Measurements from ENCODE around the gene TMEM30B. TPM values are rescaled to one million over a fixed set of nuclear protein-coding genes. Genes with fewer than 3 reads are reported as not detected.

The TMEM30B gene
- total and polyA plus RNA-seq, 4 donors, result 3.0 to 7.4 (median 5.6) TPM

DNA sequence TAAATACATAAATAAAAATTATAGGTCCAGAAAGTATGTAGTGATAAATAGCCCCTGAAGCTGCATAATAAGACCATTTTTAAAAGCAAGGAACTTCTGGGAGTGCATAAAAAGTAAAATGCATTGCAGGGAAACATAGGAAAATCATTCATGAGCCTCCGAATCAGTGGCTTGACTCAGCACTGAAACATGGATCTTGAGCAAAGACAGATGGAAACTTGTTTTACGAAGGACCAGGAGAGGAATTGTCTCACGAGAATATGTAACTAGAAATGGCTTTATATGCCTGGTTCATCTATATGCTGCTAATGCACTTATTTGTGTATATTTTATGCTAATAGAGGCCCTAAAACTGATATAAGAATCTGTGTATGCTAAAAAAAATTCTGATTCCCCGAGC is 14.7 kb downstream of the TMEM30B start:
- Histone ChIP-seq H3K27me3 (ENCODE audit: control insufficient read depth in 4 of 4, insufficient read depth in 4 of 4, low read length in 3 of 4) (no peaks in the 10 kb centered on the region), H3K36me3 (ENCODE audit: control insufficient read depth in 4 of 4, insufficient read depth in 3 of 4, low read depth in 1 of 4, low read length in 3 of 4) (no peaks in the 10 kb centered on the region), H3K4me3 (ENCODE audit: low read depth in 1 of 3, low read length in 3 of 3) (no peak overlapping the region), H3K9ac (ENCODE audit: low read depth in 1 of 2, low read length in 2 of 2) (no peak overlapping the region), H3K27ac (ENCODE audit: low read depth in 1 of 2, low read length in 2 of 2) (no peak overlapping the region), H3K4me1 (ENCODE audit: control insufficient read depth in 4 of 4, insufficient read depth in 4 of 4, low read length in 3 of 4) (peaks cover 0 to 15% (median 2%) of the 10 kb centered on the region in 4 donors), H3K9me3 (ENCODE audit: control insufficient read depth in 4 of 4, low read length in 3 of 4) (no peaks in the 10 kb centered on the region)
- WGBS, result 90% methylated on average over 4 of the region's 4 CpGs
- TF ChIP-seq, protein P1, sequence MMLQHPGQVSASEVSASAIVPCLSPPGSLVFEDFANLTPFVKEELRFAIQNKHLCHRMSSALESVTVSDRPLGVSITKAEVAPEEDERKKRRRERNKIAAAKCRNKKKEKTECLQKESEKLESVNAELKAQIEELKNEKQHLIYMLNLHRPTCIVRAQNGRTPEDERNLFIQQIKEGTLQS (IDR thresholded peaks at IDR 0.05), result no peak
- TF ChIP-seq FOXA1 (IDR thresholded peaks at IDR 0.05), result no peak
- no peak for DNase-seq (ENCODE audit: low spot score)

DNA sequence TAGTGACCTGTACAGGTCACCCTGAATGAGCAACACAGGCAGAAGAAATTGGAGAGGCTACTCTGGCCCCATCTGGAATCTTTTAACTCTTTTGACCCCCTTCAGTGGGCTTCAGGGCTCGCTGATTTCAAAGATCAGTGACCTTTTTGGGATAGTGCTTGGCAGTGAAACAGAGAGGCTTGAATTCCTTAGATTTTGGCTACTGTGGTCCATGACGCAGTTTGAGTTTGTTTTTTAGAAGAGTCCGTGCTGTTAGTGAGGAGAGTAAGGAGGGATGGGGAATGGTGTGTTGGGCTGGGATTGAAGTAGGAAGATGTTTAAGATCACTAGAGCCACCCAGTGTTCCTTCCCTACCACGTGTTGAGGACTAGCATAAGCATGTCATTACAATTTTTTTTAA is 16.5 kb downstream of the TMEM30B start:
- peaks cover 0 to 10% (median 3%) of the 10 kb centered on the region in 4 donors for H3K4me1 ChIP-seq (ENCODE audit: control insufficient read depth in 4 of 4, insufficient read depth in 4 of 4, low read length in 3 of 4)
- WGBS, result 68% methylated on average over 4 of the region's 4 CpGs
- no peak overlapping the region for H3K4me3 ChIP-seq (ENCODE audit: low read depth in 1 of 3, low read length in 3 of 3)
- H3K27ac ChIP-seq (ENCODE audit: low read depth in 1 of 2, low read length in 2 of 2), result no peak overlapping the region
- H3K9ac ChIP-seq (ENCODE audit: low read depth in 1 of 2, low read length in 2 of 2), result no peak overlapping the region
- DNase-seq (ENCODE audit: low spot score), result no peak
- TF ChIP-seq FOXA2 (IDR thresholded peaks at IDR 0.05), result no peak
- no peak for TF ChIP-seq NR2F2 (IDR thresholded peaks at IDR 0.05)
- TF ChIP-seq, protein P2, sequence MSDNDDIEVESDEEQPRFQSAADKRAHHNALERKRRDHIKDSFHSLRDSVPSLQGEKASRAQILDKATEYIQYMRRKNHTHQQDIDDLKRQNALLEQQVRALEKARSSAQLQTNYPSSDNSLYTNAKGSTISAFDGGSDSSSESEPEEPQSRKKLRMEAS (IDR thresholded peaks at IDR 0.05), result no peak
- TF ChIP-seq, protein P1 (IDR thresholded peaks at IDR 0.05), result no peak
- TF ChIP-seq HNF4G (IDR thresholded peaks at IDR 0.05), result no peak
- TF ChIP-seq RXRA (IDR thresholded peaks at IDR 0.05), result no peak
- TF ChIP-seq TAF1 (conservative IDR thresholded peaks at IDR 0.05), result no peak
- no peak for TF ChIP-seq JUND (IDR thresholded peaks at IDR 0.05)
- H3K36me3 ChIP-seq (ENCODE audit: control insufficient read depth in 4 of 4, insufficient read depth in 3 of 4, low read depth in 1 of 4, low read length in 3 of 4), result no peaks in the 10 kb centered on the region
- no peaks in the 10 kb centered on the region for H3K27me3 ChIP-seq (ENCODE audit: control insufficient read depth in 4 of 4, insufficient read depth in 4 of 4, low read length in 3 of 4)
- no peaks in the 10 kb centered on the region for H3K9me3 ChIP-seq (ENCODE audit: control insufficient read depth in 4 of 4, low read length in 3 of 4)

DNA sequence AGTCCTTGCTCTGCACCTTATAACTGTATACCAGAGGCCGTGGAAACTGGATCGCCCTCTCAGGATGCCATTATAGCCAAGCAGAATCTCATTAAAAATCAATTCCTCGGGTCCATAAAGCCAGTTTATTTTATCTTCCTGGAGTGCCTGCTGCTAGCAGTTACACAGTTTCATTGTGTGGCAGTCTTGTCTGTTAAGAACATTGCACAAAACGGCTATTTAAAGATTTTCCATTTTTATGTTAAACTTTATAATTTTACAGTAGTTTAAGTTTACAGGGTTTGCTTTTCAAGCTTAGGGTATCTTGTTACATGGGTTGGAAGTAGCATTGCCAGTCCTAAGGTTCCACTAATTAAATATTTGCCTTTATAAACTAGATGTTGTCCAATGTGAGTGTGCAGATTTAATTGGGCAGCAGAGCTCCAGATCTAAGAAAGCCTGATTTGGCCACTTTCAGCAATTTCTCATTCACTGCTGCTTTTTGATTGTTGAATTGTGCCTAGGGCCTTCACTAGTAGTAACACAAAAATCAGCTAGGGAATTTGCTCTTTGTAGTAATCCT is 17.0 kb downstream of the TMEM30B start:
- Histone ChIP-seq H3K4me3 (ENCODE audit: low read depth in 1 of 3, low read length in 3 of 3) (no peak overlapping the region), H3K4me1 (ENCODE audit: control insufficient read depth in 4 of 4, insufficient read depth in 4 of 4, low read length in 3 of 4) (peaks cover 0 to 10% (median 3%) of the 10 kb centered on the region in 4 donors), H3K9ac (ENCODE audit: low read depth in 1 of 2, low read length in 2 of 2) (peak overlapping the region in 1 of 2 donors; percentile 6), H3K36me3 (ENCODE audit: control insufficient read depth in 4 of 4, insufficient read depth in 3 of 4, low read depth in 1 of 4, low read length in 3 of 4) (no peaks in the 10 kb centered on the region), H3K27ac (ENCODE audit: low read depth in 1 of 2, low read length in 2 of 2) (no peak overlapping the region), H3K9me3 (ENCODE audit: control insufficient read depth in 4 of 4, low read length in 3 of 4) (no peaks in the 10 kb centered on the region), H3K27me3 (ENCODE audit: control insufficient read depth in 4 of 4, insufficient read depth in 4 of 4, low read length in 3 of 4) (no peaks in the 10 kb centered on the region)
- 57% methylated on average over 4 of the region's 4 CpGs for WGBS
- TF ChIP-seq JUND (IDR thresholded peaks at IDR 0.05), result no peak
- TF ChIP-seq SP1 (IDR thresholded peaks at IDR 0.05), result no peak
- TF ChIP-seq HNF4A (conservative IDR thresholded peaks at IDR 0.05), result no peak
- no peak for TF ChIP-seq YY1 (IDR thresholded peaks at IDR 0.05)
- TF ChIP-seq EGR1 (IDR thresholded peaks at IDR 0.05; ENCODE audit: low read depth in 2 of 2), result no peak
- no peak for TF ChIP-seq FOXA2 (IDR thresholded peaks at IDR 0.05)
- TF ChIP-seq, protein P3, sequence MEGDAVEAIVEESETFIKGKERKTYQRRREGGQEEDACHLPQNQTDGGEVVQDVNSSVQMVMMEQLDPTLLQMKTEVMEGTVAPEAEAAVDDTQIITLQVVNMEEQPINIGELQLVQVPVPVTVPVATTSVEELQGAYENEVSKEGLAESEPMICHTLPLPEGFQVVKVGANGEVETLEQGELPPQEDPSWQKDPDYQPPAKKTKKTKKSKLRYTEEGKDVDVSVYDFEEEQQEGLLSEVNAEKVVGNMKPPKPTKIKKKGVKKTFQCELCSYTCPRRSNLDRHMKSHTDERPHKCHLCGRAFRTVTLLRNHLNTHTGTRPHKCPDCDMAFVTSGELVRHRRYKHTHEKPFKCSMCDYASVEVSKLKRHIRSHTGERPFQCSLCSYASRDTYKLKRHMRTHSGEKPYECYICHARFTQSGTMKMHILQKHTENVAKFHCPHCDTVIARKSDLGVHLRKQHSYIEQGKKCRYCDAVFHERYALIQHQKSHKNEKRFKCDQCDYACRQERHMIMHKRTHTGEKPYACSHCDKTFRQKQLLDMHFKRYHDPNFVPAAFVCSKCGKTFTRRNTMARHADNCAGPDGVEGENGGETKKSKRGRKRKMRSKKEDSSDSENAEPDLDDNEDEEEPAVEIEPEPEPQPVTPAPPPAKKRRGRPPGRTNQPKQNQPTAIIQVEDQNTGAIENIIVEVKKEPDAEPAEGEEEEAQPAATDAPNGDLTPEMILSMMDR (IDR thresholded peaks at IDR 0.05; ENCODE audit: low read depth, low read length, missing input control), result no peak
- TF ChIP-seq, protein P2 (IDR thresholded peaks at IDR 0.05), result no peak
- TF ChIP-seq FOXA1 (IDR thresholded peaks at IDR 0.05), result no peak
- TF ChIP-seq NR2F2 (IDR thresholded peaks at IDR 0.05), result no peak
- TF ChIP-seq, protein P4, sequence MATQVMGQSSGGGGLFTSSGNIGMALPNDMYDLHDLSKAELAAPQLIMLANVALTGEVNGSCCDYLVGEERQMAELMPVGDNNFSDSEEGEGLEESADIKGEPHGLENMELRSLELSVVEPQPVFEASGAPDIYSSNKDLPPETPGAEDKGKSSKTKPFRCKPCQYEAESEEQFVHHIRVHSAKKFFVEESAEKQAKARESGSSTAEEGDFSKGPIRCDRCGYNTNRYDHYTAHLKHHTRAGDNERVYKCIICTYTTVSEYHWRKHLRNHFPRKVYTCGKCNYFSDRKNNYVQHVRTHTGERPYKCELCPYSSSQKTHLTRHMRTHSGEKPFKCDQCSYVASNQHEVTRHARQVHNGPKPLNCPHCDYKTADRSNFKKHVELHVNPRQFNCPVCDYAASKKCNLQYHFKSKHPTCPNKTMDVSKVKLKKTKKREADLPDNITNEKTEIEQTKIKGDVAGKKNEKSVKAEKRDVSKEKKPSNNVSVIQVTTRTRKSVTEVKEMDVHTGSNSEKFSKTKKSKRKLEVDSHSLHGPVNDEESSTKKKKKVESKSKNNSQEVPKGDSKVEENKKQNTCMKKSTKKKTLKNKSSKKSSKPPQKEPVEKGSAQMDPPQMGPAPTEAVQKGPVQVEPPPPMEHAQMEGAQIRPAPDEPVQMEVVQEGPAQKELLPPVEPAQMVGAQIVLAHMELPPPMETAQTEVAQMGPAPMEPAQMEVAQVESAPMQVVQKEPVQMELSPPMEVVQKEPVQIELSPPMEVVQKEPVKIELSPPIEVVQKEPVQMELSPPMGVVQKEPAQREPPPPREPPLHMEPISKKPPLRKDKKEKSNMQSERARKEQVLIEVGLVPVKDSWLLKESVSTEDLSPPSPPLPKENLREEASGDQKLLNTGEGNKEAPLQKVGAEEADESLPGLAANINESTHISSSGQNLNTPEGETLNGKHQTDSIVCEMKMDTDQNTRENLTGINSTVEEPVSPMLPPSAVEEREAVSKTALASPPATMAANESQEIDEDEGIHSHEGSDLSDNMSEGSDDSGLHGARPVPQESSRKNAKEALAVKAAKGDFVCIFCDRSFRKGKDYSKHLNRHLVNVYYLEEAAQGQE (IDR thresholded peaks at IDR 0.05), result no peak
- no peak for TF ChIP-seq GABPA (IDR thresholded peaks at IDR 0.05 in 1 of 2, conservative IDR thresholded peaks at IDR 0.05 in 1 of 2)
- TF ChIP-seq, protein P5, sequence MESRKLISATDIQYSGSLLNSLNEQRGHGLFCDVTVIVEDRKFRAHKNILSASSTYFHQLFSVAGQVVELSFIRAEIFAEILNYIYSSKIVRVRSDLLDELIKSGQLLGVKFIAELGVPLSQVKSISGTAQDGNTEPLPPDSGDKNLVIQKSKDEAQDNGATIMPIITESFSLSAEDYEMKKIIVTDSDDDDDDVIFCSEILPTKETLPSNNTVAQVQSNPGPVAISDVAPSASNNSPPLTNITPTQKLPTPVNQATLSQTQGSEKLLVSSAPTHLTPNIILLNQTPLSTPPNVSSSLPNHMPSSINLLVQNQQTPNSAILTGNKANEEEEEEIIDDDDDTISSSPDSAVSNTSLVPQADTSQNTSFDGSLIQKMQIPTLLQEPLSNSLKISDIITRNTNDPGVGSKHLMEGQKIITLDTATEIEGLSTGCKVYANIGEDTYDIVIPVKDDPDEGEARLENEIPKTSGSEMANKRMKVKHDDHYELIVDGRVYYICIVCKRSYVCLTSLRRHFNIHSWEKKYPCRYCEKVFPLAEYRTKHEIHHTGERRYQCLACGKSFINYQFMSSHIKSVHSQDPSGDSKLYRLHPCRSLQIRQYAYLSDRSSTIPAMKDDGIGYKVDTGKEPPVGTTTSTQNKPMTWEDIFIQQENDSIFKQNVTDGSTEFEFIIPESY (IDR thresholded peaks at IDR 0.05), result no peak
- TF ChIP-seq, protein P1 (IDR thresholded peaks at IDR 0.05), result no peak
- no peak for TF ChIP-seq HNF4G (IDR thresholded peaks at IDR 0.05)
- TF ChIP-seq RAD21 (IDR thresholded peaks at IDR 0.05), result no peak
- TF ChIP-seq RXRA (IDR thresholded peaks at IDR 0.05), result no peak
- TF ChIP-seq TAF1 (conservative IDR thresholded peaks at IDR 0.05), result no peak
- no peak for DNase-seq (ENCODE audit: low spot score)
